ENCODE measurements around the gene CACNA2D1.

CACNA2D1 gene

GRCh38 chr7:81934596-81935301, 508.8 kb downstream of the CACNA2D1 start:
- H3K27me3 Mint-ChIP-seq (ENCODE audit: low read depth) = no peaks in the 10 kb centered on the region
- peaks cover 3% of the 10 kb centered on the region for H3K9me3 Mint-ChIP-seq
- no peak overlapping the region for H3K4me3 Mint-ChIP-seq
- H3K36me3 Mint-ChIP-seq (ENCODE audit: low read depth) = no peaks in the 10 kb centered on the region
- no peak overlapping the region for H3K27ac Mint-ChIP-seq
- no peaks in the 10 kb centered on the region for H3K4me1 Mint-ChIP-seq (ENCODE audit: low read depth)

DNA sequence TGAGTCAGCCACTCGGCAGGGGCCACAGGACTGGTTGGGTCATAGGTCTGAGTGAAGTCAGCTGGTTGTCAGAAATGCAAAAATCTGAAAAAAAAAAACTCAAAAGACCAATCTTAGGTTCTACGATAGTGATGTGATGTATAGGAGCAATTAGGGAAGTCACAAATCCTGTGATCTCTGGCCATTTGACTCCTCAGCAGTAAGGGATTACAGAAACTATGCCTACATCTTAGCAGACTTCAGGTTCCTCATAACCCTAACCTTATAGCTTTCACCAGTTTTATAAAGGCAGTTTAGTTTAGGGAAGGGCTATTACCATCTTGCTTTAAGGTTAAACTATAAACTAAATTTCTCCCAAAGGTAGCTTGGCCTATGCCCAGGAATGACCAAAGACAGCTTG, 510.6 kb downstream of the CACNA2D1 start:
- Mint-ChIP-seq H3K27me3 (ENCODE audit: low read depth) (no peaks in the 10 kb centered on the region), H3K4me3 (no peak overlapping the region), H3K4me1 (ENCODE audit: low read depth) (no peaks in the 10 kb centered on the region), H3K9me3 (peaks cover 3% of the 10 kb centered on the region), H3K27ac (no peak overlapping the region), H3K36me3 (ENCODE audit: low read depth) (no peaks in the 10 kb centered on the region)

DNA sequence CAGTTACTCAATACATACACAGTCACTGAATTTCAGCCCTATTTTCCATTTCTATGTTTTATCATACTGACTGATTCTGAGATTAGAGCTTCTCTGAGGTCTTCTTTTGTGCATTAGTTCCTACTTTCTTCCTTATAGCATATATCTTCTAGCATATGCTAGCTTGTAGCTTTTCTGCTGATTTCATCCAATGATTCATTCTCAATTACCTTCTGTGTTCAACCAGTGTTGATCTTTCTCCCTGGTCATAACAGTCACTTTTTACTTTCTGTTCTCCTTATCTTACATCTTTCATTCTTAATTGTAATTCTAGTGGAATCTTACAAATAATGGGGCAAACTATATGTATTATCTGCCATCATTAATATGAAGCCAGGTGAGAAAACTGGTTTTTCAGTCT, 514.2 kb downstream of the CACNA2D1 start:
- H3K27ac Mint-ChIP-seq = no peak overlapping the region
- H3K36me3 Mint-ChIP-seq (ENCODE audit: low read depth) = no peaks in the 10 kb centered on the region
- no peaks in the 10 kb centered on the region for H3K27me3 Mint-ChIP-seq (ENCODE audit: low read depth)
- no peak overlapping the region for H3K4me3 Mint-ChIP-seq
- no peaks in the 10 kb centered on the region for H3K4me1 Mint-ChIP-seq (ENCODE audit: low read depth)
- peaks cover 3% of the 10 kb centered on the region for H3K9me3 Mint-ChIP-seq

GRCh38 chr7:81926154-81926553, 517.4 kb downstream of the CACNA2D1 start:
- Mint-ChIP-seq H3K4me1 (ENCODE audit: low read depth) (no peaks in the 10 kb centered on the region), H3K36me3 (ENCODE audit: low read depth) (no peaks in the 10 kb centered on the region), H3K27me3 (ENCODE audit: low read depth) (no peaks in the 10 kb centered on the region), H3K9me3 (peaks cover 3% of the 10 kb centered on the region), H3K27ac (no peak overlapping the region), H3K4me3 (no peak overlapping the region)

GRCh38 chr7:81925530-81925929, 518.0 kb downstream of the CACNA2D1 start:
- Mint-ChIP-seq H3K27ac (no peak overlapping the region), H3K36me3 (ENCODE audit: low read depth) (no peaks in the 10 kb centered on the region), H3K27me3 (ENCODE audit: low read depth) (no peaks in the 10 kb centered on the region), H3K4me3 (no peak overlapping the region), H3K9me3 (no peaks in the 10 kb centered on the region), H3K4me1 (ENCODE audit: low read depth) (no peaks in the 10 kb centered on the region)

DNA sequence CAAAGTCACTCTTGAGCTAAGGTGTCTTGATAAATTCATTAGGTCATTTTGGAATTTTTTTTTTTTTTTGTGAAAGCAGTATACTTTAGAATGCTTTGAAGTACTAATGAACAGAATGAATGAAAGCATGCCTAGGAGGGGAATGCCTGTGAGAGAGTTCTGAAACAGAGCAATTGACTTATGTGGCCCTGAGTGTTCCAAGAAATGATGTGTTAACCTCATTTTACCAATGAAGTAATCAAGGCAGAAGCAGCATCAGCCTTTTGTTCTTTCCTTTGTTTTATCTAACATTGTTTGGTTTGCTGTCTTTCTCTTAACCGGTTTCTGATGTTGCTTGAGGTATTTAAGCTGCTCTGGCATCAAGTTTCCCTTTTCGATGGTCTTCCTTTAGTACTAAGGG, 519.1 kb downstream of the CACNA2D1 start:
- H3K4me3 Mint-ChIP-seq = no peak overlapping the region
- H3K27me3 Mint-ChIP-seq (ENCODE audit: low read depth) = no peaks in the 10 kb centered on the region
- no peaks in the 10 kb centered on the region for H3K4me1 Mint-ChIP-seq (ENCODE audit: low read depth)
- no peaks in the 10 kb centered on the region for H3K36me3 Mint-ChIP-seq (ENCODE audit: low read depth)
- no peak overlapping the region for H3K27ac Mint-ChIP-seq
- no peaks in the 10 kb centered on the region for H3K9me3 Mint-ChIP-seq

DNA sequence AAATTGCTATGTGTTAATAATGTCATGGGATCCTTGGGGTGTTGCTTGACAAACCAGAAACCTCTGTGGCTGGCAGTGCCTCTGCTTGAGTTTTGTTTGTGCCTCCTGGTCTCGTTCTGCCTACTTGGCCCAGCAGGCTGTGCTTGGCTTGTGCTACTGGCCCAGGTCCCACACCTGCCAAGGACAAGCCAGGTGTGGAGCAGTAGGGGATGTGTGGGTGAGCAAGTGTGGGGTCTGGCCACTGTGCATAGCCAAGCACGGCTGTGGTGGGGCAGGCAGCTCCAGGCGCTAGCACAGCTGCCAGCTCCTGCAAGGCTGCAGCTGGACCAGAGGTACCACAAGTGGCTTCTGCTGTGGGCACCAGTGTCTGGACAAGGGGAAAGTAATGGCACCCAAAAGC, 524.1 kb downstream of the CACNA2D1 start:
- Mint-ChIP-seq H3K4me1 (ENCODE audit: low read depth) (no peaks in the 10 kb centered on the region), H3K9me3 (no peaks in the 10 kb centered on the region), H3K27me3 (ENCODE audit: low read depth) (no peaks in the 10 kb centered on the region), H3K36me3 (ENCODE audit: low read depth) (no peaks in the 10 kb centered on the region), H3K27ac (no peak overlapping the region), H3K4me3 (no peak overlapping the region)

DNA sequence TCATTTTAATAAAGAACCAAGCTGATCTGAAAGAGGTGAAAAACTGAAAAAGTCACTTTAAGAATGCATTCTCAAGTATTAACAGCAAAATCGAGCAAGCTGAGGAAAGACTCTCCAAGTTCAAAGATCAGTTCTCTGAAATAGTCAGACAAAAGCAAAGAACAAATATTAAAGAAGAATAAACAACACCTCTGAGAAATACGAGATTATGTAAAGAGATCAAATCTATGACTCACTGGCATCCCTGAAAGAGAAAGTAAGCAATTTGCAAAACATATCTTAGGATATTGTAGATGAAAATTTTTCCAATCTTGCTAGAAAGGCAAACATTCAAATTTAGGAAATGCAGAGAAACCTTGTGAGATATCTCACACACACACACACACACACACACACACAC, 535.4 kb downstream of the CACNA2D1 start:
- H3K27me3 Mint-ChIP-seq (ENCODE audit: low read depth) = no peaks in the 10 kb centered on the region
- H3K36me3 Mint-ChIP-seq (ENCODE audit: low read depth) = no peaks in the 10 kb centered on the region
- no peak overlapping the region for H3K27ac Mint-ChIP-seq
- peaks cover 8% of the 10 kb centered on the region for H3K9me3 Mint-ChIP-seq
- H3K4me1 Mint-ChIP-seq (ENCODE audit: low read depth) = no peaks in the 10 kb centered on the region
- no peak overlapping the region for H3K4me3 Mint-ChIP-seq

DNA sequence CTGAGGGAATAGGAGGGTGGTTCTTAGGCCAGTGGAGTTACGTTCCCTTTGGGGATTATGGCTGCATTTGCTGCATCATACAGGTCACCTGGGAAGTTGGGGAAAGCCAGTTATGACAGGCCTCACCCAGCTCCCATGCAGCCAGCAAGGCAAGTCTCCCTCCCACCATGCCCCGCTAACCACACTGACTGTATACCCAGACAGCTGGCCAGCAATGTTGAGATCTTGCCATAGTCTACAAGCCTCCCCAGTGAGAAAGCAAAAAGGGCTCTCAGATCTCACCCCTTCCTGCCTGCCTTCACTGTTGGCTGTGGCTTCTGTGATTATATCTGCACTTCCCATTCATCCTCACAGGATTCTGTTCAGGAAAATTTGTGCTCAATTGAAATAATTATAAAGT, 540.5 kb downstream of the CACNA2D1 start:
- Mint-ChIP-seq H3K9me3 (peaks cover 16% of the 10 kb centered on the region), H3K27me3 (ENCODE audit: low read depth) (no peaks in the 10 kb centered on the region), H3K36me3 (ENCODE audit: low read depth) (no peaks in the 10 kb centered on the region), H3K4me3 (no peak overlapping the region), H3K4me1 (ENCODE audit: low read depth) (no peaks in the 10 kb centered on the region), H3K27ac (no peak overlapping the region)

- no peaks in the 10 kb centered on the region for H3K36me3 Mint-ChIP-seq (ENCODE audit: low read depth)
- no peak overlapping the region for H3K4me3 Mint-ChIP-seq
- H3K27ac Mint-ChIP-seq = no peak overlapping the region
- H3K27me3 Mint-ChIP-seq (ENCODE audit: low read depth) = no peaks in the 10 kb centered on the region
- no peaks in the 10 kb centered on the region for H3K4me1 Mint-ChIP-seq (ENCODE audit: low read depth)
- peaks cover 18% of the 10 kb centered on the region for H3K9me3 Mint-ChIP-seq
Observed at GRCh38 chr7:81902536-81902935, 541.0 kb downstream of the CACNA2D1 start.
